GM18867 (cell line): Measurements from ENCODE around the gene IL37.
"Not testable (repeated sequence)": the region's sequence is repeated elsewhere in the genome, so short reads cannot be mapped to it uniquely, and the experiment has no call there.

Source experiments
- ATAC-seq: cut with Tn5 transposase; IDR thresholded peaks from one replicate; pipeline ENCODE4 v1.9.1; 2021; ENCODE audit warnings: mild to moderate bottlenecking, moderate library complexity; ENCODE audit not compliant: unreplicated experiment

IL37 gene

DNA sequence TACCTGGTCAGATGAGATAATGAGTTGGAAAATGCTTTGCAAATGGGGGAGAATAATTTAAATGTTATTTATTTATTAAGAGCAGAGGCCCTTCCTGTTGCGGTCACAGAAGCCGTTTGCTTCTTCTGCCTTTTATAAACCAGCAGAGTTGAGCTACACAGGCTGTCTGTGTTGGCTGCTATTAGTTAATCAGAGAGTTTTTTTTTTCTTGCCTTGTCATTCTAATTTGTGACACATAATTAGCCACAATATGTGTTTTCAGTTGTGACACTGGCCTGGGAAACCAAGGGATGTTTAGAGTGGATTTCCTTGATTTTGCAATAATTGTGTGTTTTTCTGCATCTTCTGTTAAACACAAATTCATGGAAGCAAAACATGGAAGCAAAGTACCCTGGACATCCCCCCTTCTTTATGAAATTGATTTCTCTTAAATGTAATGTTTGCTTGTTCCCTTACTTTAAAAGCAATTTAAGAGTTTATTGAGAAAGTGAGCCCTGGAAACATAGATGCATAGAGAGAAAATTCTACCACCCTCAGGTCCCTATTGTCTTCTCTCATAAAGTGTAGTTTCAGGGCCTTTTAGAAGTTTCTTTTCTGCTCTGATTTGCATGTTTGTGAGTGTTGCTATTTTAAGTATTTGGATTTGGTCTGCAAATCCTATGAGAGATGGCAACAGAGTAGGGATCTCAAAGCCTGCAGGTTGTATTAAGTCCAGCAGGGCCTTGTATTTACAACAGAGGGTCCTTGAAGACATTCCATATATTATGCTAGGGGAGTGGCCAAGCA lies 22.8 kb upstream of the IL37 start:
- ATAC-seq, result no peak

DNA sequence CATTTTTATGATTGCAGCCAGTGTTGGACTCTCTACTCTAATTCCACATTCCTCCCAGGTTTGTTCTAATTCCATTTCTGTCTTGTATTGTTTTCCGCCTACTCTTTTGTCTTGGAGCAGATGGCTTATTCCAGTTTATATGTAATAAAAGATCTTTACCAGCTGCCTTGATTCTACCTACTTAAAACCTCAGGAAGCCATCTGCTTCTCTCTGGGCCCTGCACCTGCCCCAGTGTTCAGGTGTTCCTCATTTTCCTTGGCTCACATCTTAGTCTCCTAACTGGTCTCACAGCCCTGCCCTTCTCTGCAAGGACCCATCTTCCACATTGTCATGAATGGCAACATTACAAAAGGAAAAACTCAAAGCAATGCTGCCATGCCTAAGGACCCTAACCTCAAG lies 21.0 kb upstream of the IL37 start:
- no peak for ATAC-seq

DNA sequence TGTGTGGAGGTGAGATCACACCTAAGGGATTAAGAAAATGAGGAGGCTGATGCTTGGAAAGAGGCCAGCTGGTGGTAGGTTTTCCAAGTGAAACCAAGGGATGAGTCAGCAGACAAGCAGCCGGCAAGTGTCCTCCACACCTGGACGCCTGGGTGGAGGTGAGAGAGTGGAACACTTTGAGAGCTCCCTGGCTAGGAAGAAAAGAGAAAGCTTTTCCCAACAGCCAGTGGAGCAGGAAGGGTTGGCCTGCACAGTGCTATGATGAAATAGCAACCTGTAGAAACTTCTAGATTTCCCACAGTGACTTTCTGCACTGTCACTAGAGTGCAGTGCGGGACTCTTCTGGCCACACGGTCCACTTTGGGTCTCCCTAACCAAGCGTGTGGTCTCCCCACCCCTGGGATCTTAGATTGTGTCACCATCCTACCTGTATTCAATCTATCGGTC lies 19.6 kb upstream of the IL37 start:
- no peak for ATAC-seq

DNA sequence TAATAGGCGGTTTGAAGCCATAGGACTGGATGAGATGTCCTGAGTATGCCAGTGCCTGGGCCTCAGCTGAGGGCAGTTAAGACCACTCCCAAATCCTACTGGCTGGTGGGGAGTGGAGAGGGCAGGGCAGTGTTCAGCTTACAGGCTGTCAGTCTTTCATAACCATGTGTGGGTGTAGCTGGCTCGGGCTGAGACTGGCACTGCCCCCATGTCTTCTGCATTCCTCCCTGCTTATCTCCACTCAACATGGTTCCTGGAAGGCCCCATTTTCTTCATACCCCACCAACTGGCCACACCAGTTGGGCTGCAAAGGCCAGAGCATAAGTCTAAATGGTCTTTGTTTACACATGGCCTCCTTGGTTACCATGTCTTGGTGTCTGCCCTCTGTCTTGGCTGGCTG lies 17.2 kb upstream of the IL37 start:
- no peak for ATAC-seq

DNA sequence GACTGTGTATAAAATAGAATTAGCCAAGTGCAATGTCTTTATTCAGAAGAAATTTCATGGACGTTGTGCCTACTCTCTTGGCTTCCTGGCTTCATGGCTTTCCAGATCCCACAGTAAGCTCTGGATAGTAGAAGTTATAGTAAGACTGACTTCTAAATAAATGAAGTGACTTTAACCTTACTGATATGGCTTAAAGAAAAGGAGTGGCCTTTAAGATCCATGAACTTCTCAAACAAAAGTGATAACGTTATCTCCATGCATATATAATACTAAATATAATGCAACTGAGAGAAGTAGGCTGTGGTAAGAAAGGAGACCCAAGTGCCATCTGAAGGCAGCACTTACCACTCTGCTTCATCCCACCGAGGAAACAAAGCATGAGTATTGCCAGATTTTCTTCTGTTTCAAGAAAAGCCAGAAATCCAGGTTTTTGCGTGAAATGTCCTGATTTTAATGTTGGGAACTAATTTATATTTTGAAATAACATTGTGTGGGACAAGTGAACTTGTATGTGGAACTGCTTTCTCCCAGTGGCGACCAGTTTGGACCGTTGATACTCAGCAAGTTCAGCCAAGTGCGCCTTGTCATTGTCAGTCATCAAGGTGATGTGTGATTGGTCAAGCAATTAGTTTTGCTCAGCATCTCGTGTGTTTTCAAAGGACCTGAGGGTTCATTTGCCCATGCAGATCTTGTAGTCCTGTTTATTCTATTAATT lies 13.9 kb upstream of the IL37 start:
- ATAC-seq, result no peak

DNA sequence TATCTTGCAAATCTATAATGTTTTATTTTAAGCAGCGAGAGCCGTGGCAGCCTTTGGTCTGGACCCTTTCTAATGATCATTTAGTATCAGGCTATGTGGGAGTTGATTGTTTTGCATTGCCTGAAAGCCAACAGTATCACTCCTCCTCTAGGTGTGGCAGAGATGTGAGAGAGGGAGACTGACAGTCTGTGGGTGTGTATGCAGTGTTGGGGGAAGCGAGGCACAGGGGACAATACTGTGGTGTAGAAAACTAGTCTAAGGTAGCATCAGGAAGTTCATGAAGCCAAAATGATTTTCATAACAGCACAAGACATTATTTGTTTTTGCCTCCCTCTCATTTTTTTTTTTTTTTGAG lies 13.4 kb upstream of the IL37 start:
- ATAC-seq, result no peak

GRCh38 chr2:112901431-112902065 lies 9.4 kb upstream of the IL37 start:
- ATAC-seq, result not testable (repeated sequence)

- no peak for ATAC-seq
Observed at GRCh38 chr2:112902816-112903215, 8.1 kb upstream of the IL37 start.

DNA sequence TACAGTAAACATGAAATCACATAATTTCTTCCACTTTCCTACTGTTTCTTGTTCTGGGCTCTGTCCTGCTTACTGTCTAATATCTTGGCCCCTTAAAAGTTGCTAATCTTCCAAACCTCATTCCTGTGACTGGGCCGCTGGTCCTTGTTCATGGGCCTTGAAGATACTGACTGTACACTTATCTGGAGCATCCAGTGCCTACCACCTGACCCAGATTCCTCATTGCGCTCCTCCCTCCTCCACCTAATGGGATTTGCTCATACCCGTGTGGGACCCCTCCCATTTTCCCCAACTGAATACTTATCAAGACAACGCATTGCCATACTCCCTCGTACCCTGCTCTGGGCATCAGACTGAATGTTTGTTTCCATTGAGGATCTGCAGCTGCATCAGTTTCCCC lies 6.1 kb upstream of the IL37 start:
- ATAC-seq, result no peak

- ATAC-seq, result no peak
Observed at GRCh38 chr2:112906276-112906675, 4.7 kb upstream of the IL37 start.

GRCh38 chr2:112907001-112907949 lies 3.7 kb upstream of the IL37 start:
- no peak for ATAC-seq

GRCh38 chr2:112908559-112908958 lies 2.4 kb upstream of the IL37 start:
- ATAC-seq, result not testable (repeated sequence)

GRCh38 chr2:112910219-112910618 lies 746 bp upstream of the IL37 start:
- no peak for ATAC-seq

DNA sequence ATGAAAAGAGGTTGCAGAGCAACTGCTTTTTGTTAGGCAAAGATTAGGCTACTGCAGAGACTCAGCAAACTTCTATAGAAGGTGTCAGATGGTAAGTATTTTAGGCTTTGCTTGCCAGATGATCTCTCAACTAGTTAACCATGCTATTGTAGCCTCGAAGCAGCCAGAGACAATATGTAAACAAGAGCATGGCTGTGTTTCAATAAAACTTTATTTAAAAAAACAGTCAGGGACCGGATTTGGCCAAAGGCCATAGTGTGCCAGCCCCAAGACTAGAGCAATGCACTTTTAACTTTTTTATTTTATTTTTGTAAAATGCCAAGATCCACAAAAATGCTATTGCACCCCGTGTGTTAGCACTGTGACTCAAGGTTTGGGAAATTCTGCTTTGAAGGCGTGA lies 1.4 kb downstream of the IL37 start:
- no peak for ATAC-seq

DNA sequence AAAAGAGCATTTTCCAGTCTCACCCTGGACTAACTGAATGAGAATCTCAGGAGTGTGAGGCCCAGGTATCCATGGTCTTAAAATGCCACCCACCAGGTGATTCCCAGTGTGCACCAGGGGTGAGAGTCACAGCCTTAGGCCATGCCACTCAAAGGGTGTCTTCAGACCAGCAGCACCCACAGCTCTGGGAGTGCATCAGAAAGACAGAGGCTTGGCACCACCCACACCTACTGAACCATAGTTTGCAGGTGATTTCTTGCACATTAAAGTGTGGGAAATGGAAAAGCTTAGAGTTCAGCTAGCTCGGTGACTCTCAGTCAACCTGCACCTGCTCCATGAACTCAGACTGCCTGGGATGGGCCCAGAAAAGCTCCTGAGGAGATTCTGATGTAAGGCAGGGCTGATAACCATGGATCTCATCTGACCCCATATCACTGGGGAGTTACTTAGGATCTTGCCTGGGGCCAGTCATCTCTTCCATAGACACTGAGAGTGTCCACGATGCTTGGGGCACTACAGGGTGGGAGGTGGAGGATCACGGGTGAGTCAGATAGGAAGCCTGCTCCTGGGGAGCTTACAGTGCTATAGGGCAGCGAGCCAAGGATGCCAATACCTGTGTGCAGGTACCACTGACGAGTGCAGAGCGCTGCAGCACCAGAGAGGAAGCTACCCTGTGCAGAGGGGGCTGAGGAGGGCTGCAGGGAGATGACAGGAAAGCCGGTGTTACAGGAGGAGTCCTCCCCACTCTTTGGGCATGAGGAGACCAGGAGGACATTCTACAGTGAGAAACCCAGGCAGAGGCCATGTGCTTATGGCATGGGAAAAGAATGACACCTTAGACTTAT lies 4.6 kb downstream of the IL37 start:
- no peak for ATAC-seq

DNA sequence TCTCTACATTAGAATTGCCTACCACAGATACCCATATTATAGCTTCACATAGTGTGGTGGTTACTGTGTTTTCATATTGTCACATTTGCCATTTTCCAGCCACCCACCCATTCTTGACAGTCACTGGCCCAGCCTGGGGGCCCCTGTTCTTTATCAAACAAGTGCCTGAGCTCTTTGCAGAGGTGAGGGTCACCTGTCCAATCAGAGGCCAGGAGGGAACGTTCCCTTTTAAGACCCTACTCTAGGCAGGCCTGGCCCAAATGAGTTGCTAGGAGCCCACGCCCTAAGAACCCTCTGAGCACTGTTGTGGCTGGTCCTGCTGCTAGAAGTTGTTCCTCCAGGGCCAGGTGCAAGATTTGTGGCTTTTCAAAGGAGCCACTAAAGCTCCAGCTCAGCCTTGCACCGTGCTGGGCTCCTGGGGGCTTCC lies 5.2 kb downstream of the IL37 start:
- ATAC-seq, result no peak

DNA sequence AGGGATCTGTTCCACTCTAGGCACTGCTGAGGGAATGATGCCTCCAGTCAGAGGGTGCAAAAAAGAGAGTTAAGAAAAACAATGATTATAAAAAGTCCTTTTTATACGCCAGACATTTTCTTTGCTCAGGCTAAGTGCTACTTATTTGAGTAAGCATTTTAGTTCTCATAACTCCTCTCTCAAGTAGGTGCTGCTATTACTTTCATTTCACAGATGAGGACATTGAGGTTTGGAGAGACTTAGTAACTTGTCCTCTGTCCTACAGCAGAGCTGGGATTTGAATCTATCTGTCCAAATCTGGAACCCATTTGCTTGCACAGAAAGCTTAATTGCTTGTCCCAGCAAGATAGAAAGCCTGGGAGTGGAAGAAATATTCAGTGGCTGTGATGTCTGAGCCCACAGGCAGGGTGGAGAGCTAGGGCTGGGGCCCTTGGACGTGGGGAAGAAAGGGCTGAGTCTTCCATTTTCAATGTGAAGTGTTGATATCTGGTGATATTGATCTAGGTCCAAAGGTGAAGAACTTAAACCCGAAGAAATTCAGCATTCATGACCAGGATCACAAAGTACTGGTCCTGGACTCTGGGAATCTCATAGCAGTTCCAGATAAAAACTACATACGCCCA lies 5.8 kb downstream of the IL37 start:
- ATAC-seq, result peak; percentile 45

GRCh38 chr2:112917856-112918255 lies 6.9 kb downstream of the IL37 start:
- ATAC-seq, result no peak

- ATAC-seq, result no peak
Observed at GRCh38 chr2:112918256-112918655, 7.3 kb downstream of the IL37 start.

GRCh38 chr2:112919086-112919485 lies 8.1 kb downstream of the IL37 start:
- no peak for ATAC-seq
